Measurements from ENCODE around the gene UTP25. TPM values are rescaled to one million over a fixed set of nuclear protein-coding genes. Genes with fewer than 3 reads are reported as not detected.

UTP25 gene
- total and polyA plus RNA-seq, 4 donors = 1.8 to 7.3 (median 4.6) TPM

DNA sequence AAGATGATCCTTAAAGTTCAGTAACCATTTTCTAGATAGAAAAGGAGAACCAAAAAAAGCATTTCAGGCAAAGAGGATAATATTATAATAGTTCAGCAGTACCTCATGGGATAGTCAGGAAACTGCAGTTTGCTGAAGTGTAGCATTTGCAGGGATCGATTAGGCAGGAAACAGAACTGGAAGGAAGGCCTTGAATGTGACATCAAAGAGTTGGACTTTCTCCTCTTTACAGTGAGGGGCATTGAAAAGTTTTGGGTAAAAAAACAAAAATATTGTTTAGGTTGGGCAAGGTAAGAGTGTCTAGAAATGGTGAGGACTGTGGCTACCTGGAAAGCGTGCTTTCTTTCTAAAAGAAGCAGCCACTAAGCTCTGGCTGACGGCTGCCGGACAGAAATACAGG is 13.9 kb upstream of the UTP25 start:
- no peak overlapping the region for H3K9ac ChIP-seq (ENCODE audit: insufficient read depth in 1 of 2, low read length in 2 of 2)
- peaks cover 0 to 5% (median 0%) of the 10 kb centered on the region in 3 donors for H3K27me3 ChIP-seq (ENCODE audit: control insufficient read depth in 3 of 3, insufficient read depth in 3 of 3, low read length in 2 of 3)
- H3K4me1 ChIP-seq (ENCODE audit: control insufficient read depth in 5 of 5, insufficient read depth in 5 of 5, low read length in 5 of 5) = no peaks in the 10 kb centered on the region
- H3K36me3 ChIP-seq (ENCODE audit: control insufficient read depth in 4 of 4, insufficient read depth in 4 of 4, low read length in 4 of 4) = no peaks in the 10 kb centered on the region
- no peaks in the 10 kb centered on the region for H3K9me3 ChIP-seq (ENCODE audit: control insufficient read depth in 4 of 4, insufficient read depth in 3 of 4, low read length in 3 of 4)
- H3K27ac ChIP-seq (ENCODE audit: low read depth in 1 of 2, low read length in 1 of 2) = no peak overlapping the region
- no peak for TF ChIP-seq CTCF (IDR thresholded peaks at IDR 0.05; ENCODE audit: control extremely low read depth, extremely low read depth)
- H3K4me3 ChIP-seq = no peak overlapping the region
- 85 to 89% methylated on average over 4 of the region's 4 CpGs for WGBS, 2 donors
- ATAC-seq (ENCODE audit: insufficient read depth, low FRiP score) (no peak), DNase-seq (no peak)

DNA sequence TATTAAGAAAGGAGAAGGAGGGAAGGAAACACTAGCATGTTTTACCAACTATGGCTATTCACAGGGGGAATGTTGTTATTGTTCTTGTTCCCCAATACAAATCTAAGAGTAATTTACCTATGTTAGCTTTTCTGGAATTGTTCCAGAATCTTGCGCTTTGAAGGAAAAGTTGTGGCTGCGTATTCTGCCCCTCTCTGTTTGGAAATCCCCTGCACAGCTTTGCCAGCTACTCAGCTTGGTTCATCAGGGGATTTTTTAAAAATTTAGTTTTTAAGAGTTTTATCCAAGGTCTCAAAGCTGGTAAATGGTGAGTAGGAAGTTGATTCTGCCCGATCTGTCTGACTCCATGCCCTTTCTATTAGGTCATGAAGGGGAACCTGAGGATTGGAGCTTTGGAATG is 12.3 kb upstream of the UTP25 start:
- no peaks in the 10 kb centered on the region for H3K9me3 ChIP-seq (ENCODE audit: control insufficient read depth in 4 of 4, insufficient read depth in 3 of 4, low read length in 3 of 4)
- WGBS, 2 donors = 78 to 80% methylated on average over 3 of the region's 3 CpGs
- DNase-seq (no peak), ATAC-seq (ENCODE audit: insufficient read depth, low FRiP score) (no peak)
- H3K27ac ChIP-seq (ENCODE audit: low read depth in 1 of 2, low read length in 1 of 2) = no peak overlapping the region
- no peaks in the 10 kb centered on the region for H3K4me1 ChIP-seq (ENCODE audit: control insufficient read depth in 5 of 5, insufficient read depth in 5 of 5, low read length in 5 of 5)
- no peak overlapping the region for H3K9ac ChIP-seq (ENCODE audit: insufficient read depth in 1 of 2, low read length in 2 of 2)
- peaks cover 0 to 5% (median 0%) of the 10 kb centered on the region in 3 donors for H3K27me3 ChIP-seq (ENCODE audit: control insufficient read depth in 3 of 3, insufficient read depth in 3 of 3, low read length in 2 of 3)
- H3K4me3 ChIP-seq = no peak overlapping the region
- H3K36me3 ChIP-seq (ENCODE audit: control insufficient read depth in 4 of 4, insufficient read depth in 4 of 4, low read length in 4 of 4) = no peaks in the 10 kb centered on the region
- TF ChIP-seq CTCF (IDR thresholded peaks at IDR 0.05; ENCODE audit: control extremely low read depth, extremely low read depth) = no peak

DNA sequence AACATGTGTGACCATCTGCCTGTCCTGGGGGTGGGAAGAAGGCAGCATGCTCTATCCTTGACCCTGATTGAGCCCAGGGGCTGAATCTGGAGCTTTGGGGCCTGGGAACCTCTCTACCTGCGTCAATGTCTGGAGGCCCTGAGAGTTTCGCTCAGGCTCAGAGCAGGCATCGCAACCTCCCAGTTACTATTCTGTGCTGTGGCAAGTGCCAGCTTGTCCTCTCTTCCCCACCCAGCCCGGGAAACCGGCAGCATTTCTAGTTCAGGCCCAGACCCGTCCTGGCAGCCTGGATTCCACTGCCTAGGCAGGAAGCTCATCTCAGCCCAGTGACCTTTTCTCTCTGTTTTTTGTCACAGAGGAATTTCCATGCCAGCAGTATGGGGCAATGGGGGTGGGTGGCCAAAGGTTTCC is 11.8 kb upstream of the UTP25 start:
- WGBS, 2 donors = 78 to 89% methylated on average over 6 of the region's 6 CpGs
- no peak overlapping the region for H3K9ac ChIP-seq (ENCODE audit: insufficient read depth in 1 of 2, low read length in 2 of 2)
- no peak overlapping the region for H3K4me3 ChIP-seq
- H3K27me3 ChIP-seq (ENCODE audit: control insufficient read depth in 3 of 3, insufficient read depth in 3 of 3, low read length in 2 of 3) = peaks cover 0 to 1% (median 0%) of the 10 kb centered on the region in 3 donors
- no peaks in the 10 kb centered on the region for H3K4me1 ChIP-seq (ENCODE audit: control insufficient read depth in 5 of 5, insufficient read depth in 5 of 5, low read length in 5 of 5)
- DNase-seq (peak in 1 of 3 donors; percentile 7), ATAC-seq (ENCODE audit: insufficient read depth, low FRiP score) (no peak)
- no peak overlapping the region for H3K27ac ChIP-seq (ENCODE audit: low read depth in 1 of 2, low read length in 1 of 2)
- no peak for TF ChIP-seq CTCF (IDR thresholded peaks at IDR 0.05; ENCODE audit: control extremely low read depth, extremely low read depth)
- no peaks in the 10 kb centered on the region for H3K36me3 ChIP-seq (ENCODE audit: control insufficient read depth in 4 of 4, insufficient read depth in 4 of 4, low read length in 4 of 4)
- no peaks in the 10 kb centered on the region for H3K9me3 ChIP-seq (ENCODE audit: control insufficient read depth in 4 of 4, insufficient read depth in 3 of 4, low read length in 3 of 4)

GRCh38 chr1:209816923-209817322 is 10.8 kb upstream of the UTP25 start:
- Histone ChIP-seq H3K36me3 (ENCODE audit: control insufficient read depth in 4 of 4, insufficient read depth in 4 of 4, low read length in 4 of 4) (no peaks in the 10 kb centered on the region), H3K9me3 (ENCODE audit: control insufficient read depth in 4 of 4, insufficient read depth in 3 of 4, low read length in 3 of 4) (no peaks in the 10 kb centered on the region), H3K9ac (ENCODE audit: insufficient read depth in 1 of 2, low read length in 2 of 2) (no peak overlapping the region), H3K4me3 (no peak overlapping the region), H3K27ac (ENCODE audit: low read depth in 1 of 2, low read length in 1 of 2) (no peak overlapping the region), H3K4me1 (ENCODE audit: control insufficient read depth in 5 of 5, insufficient read depth in 5 of 5, low read length in 5 of 5) (no peaks in the 10 kb centered on the region), H3K27me3 (ENCODE audit: control insufficient read depth in 3 of 3, insufficient read depth in 3 of 3, low read length in 2 of 3) (peaks cover 0 to 2% (median 0%) of the 10 kb centered on the region in 3 donors)
- DNase-seq (no peak), ATAC-seq (ENCODE audit: insufficient read depth, low FRiP score) (no peak)
- 62 to 63% methylated on average over 3 of the region's 3 CpGs for WGBS, 2 donors
- TF ChIP-seq CTCF (IDR thresholded peaks at IDR 0.05; ENCODE audit: control extremely low read depth, extremely low read depth) = no peak

All from lung (tissue), 12 donors.